DND-41 (cell line): ENCODE data around the gene IQGAP2.

Source experiments
- CTCF ChIP-seq: IDR thresholded peaks from 2 replicates; pipeline ENCODE4 v1.5.1; 2012; ENCODE audit warnings: borderline replicate concordance, low read length, moderate library complexity, mild to moderate bottlenecking; ENCODE audit not compliant: poor library complexity, severe bottlenecking; ENCODE audit errors: extremely low read depth
- EZH2 ChIP-seq: IDR thresholded peaks from 3 replicates; pipeline ENCODE4 v1.6.1; 2012; ENCODE audit warnings: borderline replicate concordance, low read depth, mild to moderate bottlenecking, moderate library complexity, low read length, inconsistent platforms; ENCODE audit not compliant: severe bottlenecking

- no peak for TF ChIP-seq CTCF
- no peak for TF ChIP-seq EZH2
Measured at GRCh38 chr5:76570153-76570552, 167.1 kb downstream of the IQGAP2 start.
